ENCODE results near the gene HPS3.
"Not testable (repeated sequence)": the region's sequence is repeated elsewhere in the genome, so short reads cannot be mapped to it uniquely, and the experiment has no call there.

Gene HPS3

GRCh38 chr3:149186721-149187120 lies 57.3 kb downstream of the HPS3 start:
- no peak for DNase-seq

- DNase-seq, result no peak
These were observed 59.1 kb downstream of the HPS3 start for GRCh38 chr3:149188494-149188893.

GRCh38 chr3:149195221-149195620 lies 65.8 kb downstream of the HPS3 start:
- DNase-seq, result no peak

GRCh38 chr3:149196805-149197592 lies 67.6 kb downstream of the HPS3 start:
- DNase-seq, result not testable (repeated sequence)

- peak; percentile 92 for DNase-seq
These were observed 68.2 kb downstream of the HPS3 start for GRCh38 chr3:149197669-149198068.

- peak; percentile 24 for DNase-seq
These were observed 69.2 kb downstream of the HPS3 start for GRCh38 chr3:149198611-149199010.

GRCh38 chr3:149199474-149199873 lies 70.0 kb downstream of the HPS3 start:
- peak; percentile 83 for DNase-seq

- no peak for DNase-seq
These were observed 74.3 kb downstream of the HPS3 start for GRCh38 chr3:149203758-149204157.

GRCh38 chr3:149204390-149204991 lies 75.1 kb downstream of the HPS3 start:
- no peak for DNase-seq

GRCh38 chr3:149207475-149207874 lies 78.0 kb downstream of the HPS3 start:
- no peak for DNase-seq

- DNase-seq, result no peak
These were observed 80.0 kb downstream of the HPS3 start for GRCh38 chr3:149209431-149209830.

GRCh38 chr3:149212386-149212785 lies 82.9 kb downstream of the HPS3 start:
- no peak for DNase-seq

- no peak for DNase-seq
These were observed 85.3 kb downstream of the HPS3 start for GRCh38 chr3:149214702-149215101.

GRCh38 chr3:149215515-149215914 lies 86.1 kb downstream of the HPS3 start:
- DNase-seq, result no peak

- DNase-seq, result peak; percentile 65
These were observed 86.9 kb downstream of the HPS3 start for GRCh38 chr3:149216193-149216869.

GRCh38 chr3:149217347-149217746 lies 87.9 kb downstream of the HPS3 start:
- DNase-seq, result no peak

GRCh38 chr3:149219380-149220121 lies 90.1 kb downstream of the HPS3 start:
- not testable (repeated sequence) for DNase-seq

- no peak for DNase-seq
These were observed 92.5 kb downstream of the HPS3 start, which contains the start of gene CP for GRCh38 chr3:149221783-149222517. CP (minus strand) TSS chr3:149221829; CDS start chr3:149221792, 37 bp downstream.
